Stimulated activated CD8-positive, alpha-beta memory T cell treated with anti-CD3 and anti-CD28 coated beads, Interleukin-15, amount 100 ng/mL, for 1 hour (primary cell): ENCODE data around the gene ARTN.

Experiments
- DNase-seq: peaks from one replicate; pipeline ENCODE4 v3.0.0-alpha.2; 2020; ENCODE audit warnings: low read depth

Gene ARTN

DNA sequence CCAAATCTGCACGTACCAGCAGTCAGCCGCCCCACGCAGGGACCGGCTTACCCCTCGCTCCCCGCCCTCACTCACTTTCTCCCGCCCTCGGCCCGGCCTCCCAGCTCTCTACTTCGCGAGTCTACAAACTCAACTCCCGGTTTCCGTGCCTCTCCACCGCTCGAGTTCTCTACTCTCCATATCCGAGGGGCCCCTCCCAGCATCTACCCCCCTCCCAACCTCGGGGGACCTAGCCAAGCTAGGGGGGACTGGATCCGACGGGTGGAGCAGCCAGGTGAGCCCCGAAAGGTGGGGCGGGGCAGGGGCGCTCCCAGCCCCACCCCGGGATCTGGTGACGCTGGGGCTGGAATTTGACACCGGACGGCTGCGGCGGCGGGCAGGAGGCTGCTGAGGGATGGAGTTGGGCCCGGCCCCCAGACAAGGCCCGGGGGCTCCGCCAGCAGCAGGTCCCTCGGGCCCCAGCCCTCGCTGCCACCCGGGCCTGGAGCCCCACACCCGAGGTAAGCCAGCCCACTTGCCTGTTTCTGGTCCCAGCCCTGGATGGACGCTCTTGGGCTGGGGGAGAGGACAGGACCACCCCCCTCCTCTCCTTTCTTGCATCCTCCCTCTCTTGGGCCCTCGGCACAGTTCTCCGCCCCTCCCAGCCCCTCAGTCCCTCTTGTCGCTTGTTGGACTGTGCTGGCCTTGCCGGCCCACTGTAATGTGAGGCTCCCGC is at the start of gene ARTN:
ARTN (plus strand) TSS at position 416 of the 715 bp plus-strand sequence. CDS start 1,856 bp downstream, outside the sequence.
- DNase-seq = no peak

GRCh38 chr1:43885279-43885801 is 48.3 kb upstream of the ARTN start:
- no peak for DNase-seq

DNA sequence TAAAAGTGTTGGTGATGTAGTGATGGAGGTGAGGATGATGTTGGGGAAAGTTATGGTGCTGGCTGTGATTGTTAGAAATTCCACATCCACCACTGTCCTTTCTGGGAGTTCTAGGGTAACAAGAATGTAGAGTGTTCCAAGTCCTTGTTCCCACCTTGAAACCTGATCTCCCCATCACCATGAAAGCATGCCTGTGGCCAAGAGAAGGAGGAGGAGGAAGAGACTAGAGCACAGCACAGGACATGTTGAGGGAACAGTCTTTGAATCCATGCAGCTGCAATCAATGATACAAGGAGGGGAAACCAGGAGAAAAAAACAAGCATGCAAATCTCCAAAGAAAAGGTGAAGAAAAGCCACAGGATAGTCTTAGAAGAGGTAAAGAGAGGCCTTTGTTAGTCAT is 45.9 kb upstream of the ARTN start:
- no peak for DNase-seq

DNA sequence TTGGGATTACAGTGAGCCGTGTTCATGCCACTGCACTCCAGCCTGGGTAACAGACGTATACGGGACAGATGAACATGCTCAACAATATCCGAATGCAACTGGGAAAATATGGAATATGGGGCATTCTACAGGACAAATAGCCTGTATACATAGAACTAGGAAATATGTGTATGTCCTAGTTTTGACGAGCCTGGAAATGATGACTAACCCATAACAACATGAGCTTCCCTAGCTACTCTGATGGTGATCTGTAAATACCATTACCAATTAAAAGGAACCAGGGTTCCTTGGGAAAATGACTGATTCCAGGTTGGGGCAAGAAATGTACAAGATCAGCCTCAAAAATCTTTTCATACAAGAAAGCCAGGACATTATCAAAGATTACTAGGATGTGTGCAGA is 42.8 kb upstream of the ARTN start:
- DNase-seq = no peak

DNA sequence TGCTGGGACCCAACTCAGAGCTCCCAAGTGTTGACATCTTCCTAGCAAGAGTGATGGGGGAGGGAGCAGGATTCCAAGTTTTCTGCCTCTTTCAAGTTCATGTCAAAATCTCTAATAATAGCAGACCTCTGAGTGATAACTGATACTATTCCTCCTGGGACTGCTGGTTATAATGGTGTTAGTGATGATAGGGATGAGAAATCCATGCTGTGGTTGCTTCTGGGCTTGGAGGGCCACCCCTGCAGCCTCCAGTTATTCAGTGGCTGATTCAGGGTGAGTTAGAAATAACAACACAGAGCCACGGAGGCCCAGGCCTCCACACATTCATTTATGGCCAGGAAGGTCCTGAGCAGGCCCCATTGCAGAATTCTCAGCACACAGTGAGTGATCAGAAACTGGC is 40.6 kb upstream of the ARTN start:
- no peak for DNase-seq

- no peak for DNase-seq
Observed at GRCh38 chr1:43898981-43899380, 34.6 kb upstream of the ARTN start.

DNA sequence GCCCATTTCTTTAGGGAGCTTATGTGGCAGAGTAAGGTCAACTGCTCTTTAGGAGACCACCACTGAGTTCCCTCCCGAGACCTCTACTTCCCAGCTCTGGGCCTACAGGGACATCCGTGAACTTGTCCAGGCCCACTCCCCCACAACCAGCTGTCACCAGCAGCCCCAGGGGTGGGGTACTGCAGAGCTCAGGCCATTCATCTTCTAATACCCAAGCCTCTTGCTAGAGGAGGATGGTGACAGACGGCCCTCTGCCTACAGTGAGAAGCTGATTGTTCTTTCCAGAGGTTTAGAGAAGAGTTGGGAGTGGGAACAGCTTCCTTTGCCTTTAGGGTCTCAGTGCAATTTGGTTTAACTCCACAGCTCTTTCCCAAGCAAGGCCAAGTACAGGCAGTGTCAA is 33.2 kb upstream of the ARTN start:
- DNase-seq = no peak

GRCh38 chr1:43901196-43901961 is 32.2 kb upstream of the ARTN start:
- DNase-seq = no peak

DNA sequence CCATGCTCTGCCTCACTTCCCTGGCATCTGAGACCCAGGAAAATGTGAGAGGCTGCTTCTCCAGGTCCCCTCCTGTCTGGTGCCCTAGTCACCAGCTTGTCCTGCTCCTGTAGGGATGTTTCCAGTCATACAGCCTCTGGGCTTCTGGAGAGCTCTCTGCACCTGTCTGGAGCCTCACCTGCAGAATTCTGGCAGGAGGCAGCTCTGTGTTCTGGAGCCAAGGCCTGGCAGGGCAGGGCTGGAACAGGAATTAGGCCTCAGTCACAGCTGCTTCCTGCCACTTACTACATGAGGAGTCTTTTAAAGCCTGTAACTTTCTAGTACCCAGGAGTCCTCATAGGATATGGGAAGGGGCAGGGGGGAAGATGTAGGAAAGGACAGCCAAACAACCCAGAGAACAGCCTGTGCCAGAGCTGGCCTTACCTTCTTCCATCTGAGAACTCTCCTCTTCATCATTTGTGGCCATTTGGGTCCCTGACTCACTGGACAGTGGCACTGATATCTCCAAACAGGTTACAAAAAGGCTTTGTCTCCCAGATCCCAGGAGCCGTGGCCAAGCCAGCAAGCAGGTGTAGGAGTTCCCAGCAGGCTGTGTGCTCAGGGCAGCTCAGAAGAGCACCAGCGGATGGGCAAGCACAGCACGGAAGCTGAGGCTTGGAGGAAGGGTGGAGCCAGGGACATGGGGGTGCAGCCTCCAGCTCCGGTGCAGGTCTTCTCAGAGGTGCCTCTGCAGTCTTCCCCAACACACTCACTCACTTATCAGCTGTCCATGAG is 31.4 kb upstream of the ARTN start:
- no peak for DNase-seq

GRCh38 chr1:43904660-43905551 is 28.7 kb upstream of the ARTN start:
- no peak for DNase-seq

GRCh38 chr1:43908226-43908625 is 25.4 kb upstream of the ARTN start:
- DNase-seq = no peak

GRCh38 chr1:43908858-43909257 is 24.7 kb upstream of the ARTN start:
- no peak for DNase-seq

DNA sequence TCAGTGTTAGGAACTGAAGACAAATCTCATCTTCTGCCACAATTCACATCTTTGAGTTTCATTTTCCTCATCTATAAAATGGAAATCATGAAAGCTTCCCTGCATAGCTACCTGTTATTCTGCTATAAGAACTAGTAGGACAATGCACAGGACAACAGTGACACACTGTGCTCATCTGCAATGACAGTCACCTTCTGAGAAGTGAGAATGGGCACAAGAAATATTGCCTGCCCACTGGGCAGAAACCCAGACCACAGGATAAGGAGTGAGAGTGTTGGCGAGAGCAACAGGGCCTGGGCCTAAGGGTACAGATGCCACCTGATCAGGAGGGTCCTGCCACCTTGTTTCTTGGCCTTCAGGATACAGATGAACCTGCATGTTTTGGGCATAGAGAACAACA is 23.3 kb upstream of the ARTN start:
- no peak for DNase-seq

- DNase-seq = no peak
Observed at GRCh38 chr1:43912607-43913006, 21.0 kb upstream of the ARTN start.

DNA sequence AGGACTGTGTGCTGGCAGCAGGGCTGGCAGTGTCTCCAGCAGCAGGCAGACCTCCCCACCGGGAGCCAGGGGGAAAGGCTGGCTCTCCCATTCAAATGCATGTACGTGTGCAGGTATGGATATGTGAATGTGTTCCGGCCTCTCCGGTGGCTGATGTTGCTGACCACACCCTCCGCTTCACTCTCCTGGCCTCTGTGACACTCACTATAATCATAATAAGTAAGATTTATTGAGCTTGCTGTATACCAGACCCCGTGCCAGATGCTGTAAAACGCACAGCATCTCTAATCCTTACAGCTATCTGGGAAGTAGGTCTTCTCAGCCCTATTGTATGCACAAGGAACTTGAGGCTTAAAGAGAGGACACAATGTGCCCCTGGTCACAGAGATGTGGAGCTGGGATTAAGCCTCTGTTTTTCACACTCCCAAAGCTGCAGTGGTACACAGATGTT is 20.5 kb upstream of the ARTN start:
- no peak for DNase-seq

GRCh38 chr1:43913666-43914360 is 19.8 kb upstream of the ARTN start:
- no peak for DNase-seq

DNA sequence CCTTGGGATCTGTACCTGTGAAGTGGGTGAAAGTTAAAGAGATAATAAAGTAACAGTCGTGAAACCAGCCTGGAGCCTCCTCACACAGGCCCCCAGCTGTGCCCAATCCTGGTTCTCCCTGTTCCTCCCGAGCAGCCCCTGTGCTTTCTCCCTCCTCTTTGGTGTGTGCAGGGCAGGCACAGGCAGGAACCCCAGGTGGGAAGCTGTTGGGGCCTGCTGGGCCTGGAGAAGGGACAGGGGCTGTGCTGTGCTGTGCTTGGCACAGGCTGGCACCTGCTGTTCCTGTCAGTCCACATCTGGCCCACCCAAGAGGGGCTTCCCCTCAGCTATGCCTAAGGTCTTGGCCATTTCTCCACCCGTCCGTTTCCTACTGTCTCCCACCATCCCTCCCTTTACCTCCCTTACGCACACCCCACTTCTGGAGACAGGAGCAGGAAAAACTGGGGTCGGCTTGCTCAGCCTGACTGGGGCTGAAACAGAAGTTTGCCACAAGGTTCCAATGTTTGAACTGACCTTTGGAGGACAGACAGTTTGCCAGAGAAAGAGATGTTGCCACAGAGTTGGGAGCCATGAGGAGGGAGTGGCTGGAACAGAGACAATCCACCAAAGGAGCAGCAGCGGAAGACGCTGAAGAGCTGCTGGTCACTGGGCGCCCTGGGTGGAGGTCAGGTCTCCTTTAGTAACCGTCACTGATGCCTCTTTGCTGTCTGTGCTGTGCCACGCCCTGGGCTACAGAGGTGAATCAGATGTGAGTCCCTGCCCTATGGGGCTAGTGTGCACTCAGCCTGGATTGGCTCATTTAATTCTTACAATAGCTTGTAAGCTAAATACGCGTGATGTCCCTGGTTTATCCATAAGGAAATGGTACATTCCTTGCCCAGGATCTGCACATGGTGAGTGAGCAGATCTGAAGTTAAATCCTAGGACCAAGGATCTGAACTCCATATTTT is 18.8 kb upstream of the ARTN start:
- DNase-seq = no peak

GRCh38 chr1:43919906-43920305 is 13.7 kb upstream of the ARTN start:
- DNase-seq = no peak

DNA sequence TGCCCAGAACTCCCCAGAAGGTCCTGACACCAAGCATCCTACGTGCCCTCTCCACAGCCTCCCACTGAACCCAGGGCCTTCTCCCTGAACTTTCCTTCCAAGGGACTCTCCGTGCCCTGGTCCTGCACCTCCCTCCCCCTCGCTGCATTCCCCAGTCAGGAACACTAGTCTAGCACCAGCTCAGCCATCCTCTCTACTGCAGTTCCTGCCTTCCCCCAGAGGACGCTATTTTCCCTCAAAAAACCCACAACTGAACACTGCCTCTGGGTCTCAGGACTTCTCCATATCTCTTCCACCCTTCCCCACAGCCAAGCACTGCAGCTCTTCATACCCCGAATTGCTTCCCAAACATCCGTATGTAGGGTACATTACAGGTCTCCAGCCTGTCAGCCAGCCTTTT is 12.6 kb upstream of the ARTN start:
- no peak for DNase-seq

- no peak for DNase-seq
Observed at GRCh38 chr1:43924516-43924915, 9.1 kb upstream of the ARTN start.
